CD4-positive, alpha-beta T cell treated with Interleukin-17A for 4 hours (primary cell): ENCODE measurements around the gene ZC4H2.
"Not testable (repeated sequence)": the region's sequence is repeated elsewhere in the genome, so short reads cannot be mapped to it uniquely, and the experiment has no call there.

Source experiments
- DNase-seq: peaks from one replicate; pipeline ENCODE4 v3.0.0-alpha.2; 2020; ENCODE audit warnings: mixed read lengths

Gene ZC4H2, protein sequence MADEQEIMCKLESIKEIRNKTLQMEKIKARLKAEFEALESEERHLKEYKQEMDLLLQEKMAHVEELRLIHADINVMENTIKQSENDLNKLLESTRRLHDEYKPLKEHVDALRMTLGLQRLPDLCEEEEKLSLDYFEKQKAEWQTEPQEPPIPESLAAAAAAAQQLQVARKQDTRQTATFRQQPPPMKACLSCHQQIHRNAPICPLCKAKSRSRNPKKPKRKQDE

DNA sequence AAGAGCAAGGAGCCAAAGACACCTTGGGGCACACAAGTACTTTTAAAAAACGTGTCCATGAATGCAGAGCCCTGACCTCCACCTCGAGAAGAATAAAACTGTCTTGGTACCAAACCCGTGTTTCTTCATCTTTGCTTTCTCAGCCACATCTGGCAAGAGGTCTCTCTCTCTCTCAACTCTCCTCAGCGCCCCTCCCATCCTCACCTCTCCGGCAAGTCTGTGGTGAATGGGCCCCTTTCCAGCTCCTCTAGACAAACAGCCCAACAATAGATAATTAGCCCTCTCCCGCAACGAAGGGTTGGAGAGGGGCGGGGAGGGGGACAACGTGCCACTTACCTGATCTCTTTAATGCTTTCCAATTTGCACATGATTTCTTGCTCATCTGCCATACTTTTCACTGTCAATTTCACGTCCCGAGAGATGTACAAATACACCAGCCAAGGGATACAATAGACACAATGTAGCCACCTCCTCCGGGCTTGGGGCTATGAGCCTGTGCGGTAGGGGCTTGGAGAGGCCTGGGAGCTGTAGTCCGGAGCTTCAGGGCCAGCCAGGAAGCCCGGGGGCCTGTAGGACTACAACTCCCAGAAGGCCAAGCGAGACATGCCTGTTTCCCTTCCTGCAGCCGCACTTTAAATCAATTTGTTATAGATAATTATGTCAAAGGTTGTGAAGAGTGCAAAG lies at the start of gene ZC4H2:
Gene ZC4H2, minus strand, starts transcription at position 462 of the 684 bp plus-strand sequence. Its CDS starts 73 bp downstream, at position 389.
- DNase-seq = peak; percentile 75

DNA sequence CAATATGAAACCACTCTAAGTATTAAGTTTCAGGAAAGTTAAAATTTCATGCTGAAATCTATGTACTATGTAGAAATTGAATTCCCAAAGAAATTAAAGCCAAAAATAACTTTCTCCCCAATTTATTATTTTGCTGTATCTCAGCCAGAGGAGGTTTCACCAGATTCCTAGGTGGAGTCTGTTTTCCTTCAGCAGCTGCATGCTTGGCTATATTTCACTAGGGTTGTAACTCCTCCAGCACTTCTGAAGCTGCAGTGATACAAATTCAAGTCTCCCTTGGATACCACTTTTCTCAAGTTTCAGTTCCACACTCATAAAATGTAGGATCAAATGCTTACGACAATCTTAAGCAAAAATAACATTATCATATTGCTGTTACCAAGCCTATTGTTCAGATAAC lies 41.2 kb upstream of the ZC4H2 start:
- no peak for DNase-seq

DNA sequence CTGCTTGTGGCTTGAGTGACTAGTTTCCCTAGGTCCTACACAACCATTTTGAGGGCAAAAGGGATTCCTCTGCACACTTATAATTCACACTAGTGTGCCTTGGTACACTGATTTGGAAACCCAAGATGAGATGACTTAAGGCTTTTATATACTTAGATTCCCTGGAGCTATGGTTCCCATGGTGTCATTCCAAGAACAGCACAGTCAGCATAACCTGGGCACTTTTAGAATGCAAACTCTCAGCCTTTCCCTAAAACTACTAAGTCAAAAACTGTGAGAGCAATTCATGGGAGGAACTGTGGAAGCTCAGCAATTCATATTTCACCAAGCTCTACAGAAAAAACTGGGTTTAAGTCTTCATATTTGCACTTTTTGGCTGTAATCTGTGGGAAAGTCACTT lies 38.0 kb upstream of the ZC4H2 start:
- DNase-seq = no peak

DNA sequence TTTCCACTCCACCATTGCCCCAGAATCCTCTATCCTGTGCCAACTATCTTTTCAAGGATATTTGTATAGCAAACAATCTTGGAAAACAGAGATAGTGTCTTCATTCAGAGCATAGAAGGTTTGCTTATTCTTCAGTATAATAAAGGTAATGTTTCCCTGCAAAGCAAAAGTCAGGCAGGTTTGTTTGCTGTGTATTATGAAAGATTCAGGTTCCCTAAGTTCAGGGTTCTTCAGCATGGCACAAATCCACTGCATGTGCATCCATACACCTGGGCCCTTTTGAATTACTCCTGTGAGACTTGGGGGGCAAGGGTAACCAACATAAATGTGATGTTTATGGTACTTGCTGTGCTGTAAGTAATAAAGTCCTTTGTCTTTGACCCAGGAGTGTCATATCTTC lies 33.2 kb upstream of the ZC4H2 start:
- no peak for DNase-seq

DNA sequence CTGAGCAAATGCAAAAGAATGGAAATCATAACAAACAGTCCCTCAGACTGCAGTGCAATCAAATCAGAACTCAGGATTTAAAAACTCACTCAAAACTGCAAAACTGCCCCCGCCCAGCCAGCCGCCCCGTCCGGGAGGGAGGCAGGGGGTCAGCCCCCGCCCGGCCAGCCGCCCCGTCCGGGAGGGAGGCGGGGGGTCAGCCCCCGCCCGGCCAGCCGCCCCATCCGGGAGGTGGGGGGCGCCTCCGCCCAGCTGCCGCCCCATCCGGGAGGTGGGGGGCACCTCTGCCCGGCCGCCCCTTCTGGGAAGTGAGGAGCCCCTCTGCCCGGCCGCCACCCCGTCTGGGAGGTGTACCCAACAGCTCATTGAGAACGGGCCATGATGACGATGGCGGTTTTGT lies 26.0 kb upstream of the ZC4H2 start:
- DNase-seq = not testable (repeated sequence)

DNA sequence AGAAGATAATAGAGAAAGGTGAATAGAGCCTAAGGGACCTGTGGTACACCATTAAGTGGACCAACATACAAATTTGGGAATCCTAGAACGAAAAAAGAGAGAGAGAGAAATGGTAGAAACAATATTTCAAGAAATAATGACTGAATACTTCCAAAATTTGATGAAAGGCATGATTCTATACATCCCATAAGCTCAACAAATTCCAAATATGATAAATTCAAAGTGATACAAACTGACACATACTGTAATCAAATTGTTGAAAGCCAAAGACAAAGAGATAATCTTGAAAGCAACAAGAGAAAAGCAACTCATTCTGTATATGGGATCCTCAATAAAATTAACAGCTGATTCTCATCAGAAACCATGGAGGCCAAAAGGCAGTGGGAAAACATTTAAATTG lies 20.6 kb upstream of the ZC4H2 start:
- no peak for DNase-seq

DNA sequence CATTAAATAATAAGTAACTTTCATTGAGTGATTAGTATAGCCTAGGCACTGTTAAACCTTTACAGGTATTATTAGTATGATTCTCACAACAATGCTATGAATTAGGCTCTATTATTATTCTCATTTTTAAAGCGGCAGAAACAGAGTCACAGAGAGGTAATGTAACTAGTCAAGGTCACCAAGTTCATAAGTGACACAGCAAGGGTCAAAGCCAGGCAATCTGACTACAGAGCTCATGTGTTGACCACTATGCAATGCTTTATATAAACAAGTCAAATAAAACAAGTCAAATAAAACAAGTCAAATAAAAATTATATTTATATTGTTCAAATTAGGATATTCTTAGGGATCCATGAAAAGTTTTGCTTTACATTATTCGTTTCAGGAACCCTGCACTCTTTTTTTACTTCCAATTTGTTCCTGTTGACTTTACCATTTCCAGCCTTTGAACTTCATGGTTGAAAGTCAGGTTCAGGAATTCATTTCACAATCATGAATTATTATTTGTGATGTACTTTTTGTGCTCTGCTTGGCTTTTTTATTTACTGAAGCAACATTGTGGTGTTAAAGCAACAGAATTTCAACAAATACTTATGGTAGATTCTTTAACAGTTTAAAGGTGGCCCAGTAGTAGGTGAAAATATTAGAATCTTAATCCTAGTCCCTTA lies 18.0 kb upstream of the ZC4H2 start:
- DNase-seq = no peak

DNA sequence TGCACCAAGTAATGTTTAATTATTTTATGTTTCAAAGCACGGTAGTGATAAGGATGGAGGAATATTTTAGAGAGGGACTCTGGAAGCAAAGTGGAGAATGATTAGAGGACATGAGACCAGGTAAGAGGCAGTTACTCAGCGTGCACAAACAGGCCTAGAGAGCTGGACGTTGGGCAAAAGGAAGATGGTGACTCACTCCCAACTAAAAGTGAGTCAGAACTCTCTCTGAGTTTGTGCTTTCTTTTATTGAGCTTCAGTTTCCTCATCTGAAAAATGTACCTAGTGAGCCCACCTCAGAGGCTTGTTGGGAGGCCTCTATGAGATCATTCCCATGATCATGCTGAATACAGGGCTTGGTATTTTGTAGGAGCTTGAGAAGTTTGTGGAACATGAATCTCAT lies 1.6 kb upstream of the ZC4H2 start:
- DNase-seq = no peak

DNA sequence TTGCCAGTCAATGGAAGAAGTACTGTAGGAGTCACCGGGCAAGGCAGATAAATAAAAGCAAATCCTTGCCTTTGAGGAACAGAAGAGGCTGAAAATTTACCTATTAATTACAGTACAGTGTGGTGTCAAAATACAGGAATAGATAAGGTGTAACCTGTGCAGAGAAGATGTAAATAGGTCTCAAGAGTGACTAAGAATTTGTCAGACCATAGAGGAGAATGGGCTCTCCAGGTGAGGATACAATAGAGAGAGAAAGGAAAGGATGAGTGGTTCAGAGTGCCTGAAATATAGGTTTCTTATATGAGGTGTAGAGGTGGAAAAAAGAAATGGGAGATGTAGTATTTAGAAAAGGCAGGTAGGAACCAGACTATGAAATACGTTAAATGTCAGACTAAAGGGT lies 801 bp upstream of the ZC4H2 start:
- DNase-seq = no peak

DNA sequence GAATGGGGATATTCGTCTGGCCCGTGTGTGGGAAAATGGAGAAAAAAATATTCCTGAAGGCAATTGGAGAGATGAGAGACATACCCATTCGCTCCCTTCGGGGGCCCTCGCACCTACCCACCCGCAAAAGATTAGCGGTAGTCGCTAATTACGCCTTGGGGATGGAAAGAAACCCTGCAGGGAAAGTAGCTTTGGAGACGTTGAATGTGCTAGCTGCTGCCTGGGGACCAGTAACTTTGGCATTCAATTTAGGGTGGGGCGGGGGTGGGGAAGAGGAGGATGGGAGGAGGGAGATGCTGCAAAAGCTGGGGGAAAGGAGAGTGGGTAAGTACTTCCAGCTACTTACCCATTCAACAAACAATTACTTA lies 407 bp upstream of the ZC4H2 start:
- DNase-seq = no peak

DNA sequence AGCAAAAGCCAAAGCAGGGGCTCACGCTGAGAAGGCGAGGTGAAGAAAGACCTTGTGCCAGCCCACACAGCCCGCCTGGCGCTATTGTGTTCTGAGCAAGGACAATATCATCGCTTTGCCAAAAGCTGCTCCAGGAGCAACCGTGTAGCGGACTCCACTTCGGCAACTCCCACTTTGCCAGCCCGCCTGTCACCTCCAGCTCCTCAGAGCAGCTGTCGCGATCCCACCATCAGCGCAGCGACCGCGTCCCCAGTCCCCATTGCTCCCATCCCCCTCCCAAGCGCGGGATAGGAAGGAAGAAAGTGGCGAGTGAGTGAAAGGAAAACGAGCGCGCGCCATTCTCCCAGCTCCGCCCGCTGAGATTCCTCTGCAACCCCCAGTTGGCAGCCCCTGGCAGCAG lies 759 bp downstream of the ZC4H2 start:
- peak; percentile 23 for DNase-seq

DNA sequence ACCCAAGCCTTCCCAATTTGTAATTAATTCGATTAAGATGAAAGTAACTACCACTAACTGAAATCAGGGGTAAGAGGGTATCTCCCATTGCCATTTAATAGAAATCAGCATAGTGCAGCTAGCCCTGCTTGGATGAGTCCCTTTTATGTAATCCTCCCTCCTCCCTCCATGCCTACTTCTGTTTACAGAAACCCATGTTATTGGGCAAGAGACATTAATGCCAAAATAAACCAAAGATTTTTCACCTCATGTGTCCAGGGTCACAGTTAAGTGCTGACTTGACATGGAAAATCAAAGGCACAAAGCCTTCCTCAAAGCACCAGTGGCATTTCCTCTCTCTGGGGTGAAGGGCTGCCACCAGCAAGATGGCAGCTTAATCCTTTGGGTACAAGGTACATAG lies 50.8 kb downstream of the ZC4H2 start:
- no peak for DNase-seq

DNA sequence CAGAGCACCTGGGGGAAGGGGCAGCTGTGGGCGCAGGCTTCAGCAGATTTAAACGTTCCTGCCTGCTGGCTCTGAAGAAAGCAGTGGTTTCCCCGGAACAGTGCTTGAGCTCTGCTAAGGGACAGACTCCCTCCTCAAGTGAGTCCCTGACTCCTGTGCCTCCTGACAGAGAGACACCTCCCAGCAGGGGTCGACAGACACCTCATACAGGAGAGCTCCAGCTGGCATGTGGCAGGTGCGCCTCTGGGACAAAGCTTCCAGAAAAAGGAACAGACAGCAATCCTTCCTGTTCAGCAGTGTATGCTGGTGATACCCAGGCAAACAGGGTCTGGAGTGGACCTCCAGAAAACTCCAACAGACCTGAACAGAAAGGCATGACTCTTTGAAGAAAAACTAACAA lies 68.1 kb downstream of the ZC4H2 start:
- no peak for DNase-seq

DNA sequence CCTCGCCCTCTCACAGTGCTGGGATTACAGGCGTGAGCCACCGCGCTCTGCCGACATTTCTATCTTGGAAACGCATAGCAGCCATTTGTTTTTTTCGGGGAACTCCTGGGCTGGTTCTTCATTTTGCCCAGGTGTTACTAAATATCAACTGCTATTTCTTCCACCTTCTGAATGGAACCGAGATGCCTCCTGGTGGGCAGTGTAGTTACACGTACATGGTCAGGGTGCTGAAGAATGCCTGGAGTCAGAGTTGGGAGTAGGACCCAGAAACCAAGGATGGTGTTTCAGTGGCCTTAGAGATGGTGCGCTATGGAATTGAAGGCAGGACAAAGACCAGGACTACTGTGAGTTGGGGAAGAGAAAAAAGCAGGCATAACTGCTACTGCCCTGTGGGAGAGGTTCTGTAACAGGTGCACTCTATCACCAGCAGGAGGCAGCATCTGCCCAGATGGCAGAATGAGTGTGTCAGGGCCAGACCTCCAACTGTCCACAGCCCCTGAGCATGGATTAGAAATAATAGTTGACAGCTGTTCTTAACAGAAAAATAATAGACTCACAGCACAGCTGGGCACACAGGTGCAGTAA lies 81.7 kb downstream of the ZC4H2 start:
- peak; percentile 42 for DNase-seq

DNA sequence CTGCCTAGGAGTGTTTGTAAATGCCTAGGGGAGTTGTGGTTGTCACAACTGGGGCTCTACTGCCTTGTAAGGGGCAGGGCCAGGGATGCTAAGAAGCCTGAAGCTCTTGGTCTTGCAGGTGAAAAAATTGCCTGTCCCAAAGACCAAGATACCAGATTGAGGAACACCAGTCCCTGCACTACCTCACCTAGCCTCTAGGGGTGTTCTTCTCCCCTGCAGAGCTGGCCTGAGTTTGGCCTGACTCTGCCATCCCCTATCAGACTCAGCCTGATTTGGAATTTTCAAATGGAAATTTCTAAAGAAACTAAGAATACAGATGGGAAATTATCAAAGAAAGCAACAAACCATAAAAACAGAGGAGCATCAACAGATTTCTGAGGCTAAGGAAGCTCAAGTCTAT lies 90.4 kb downstream of the ZC4H2 start:
- DNase-seq = no peak

DNA sequence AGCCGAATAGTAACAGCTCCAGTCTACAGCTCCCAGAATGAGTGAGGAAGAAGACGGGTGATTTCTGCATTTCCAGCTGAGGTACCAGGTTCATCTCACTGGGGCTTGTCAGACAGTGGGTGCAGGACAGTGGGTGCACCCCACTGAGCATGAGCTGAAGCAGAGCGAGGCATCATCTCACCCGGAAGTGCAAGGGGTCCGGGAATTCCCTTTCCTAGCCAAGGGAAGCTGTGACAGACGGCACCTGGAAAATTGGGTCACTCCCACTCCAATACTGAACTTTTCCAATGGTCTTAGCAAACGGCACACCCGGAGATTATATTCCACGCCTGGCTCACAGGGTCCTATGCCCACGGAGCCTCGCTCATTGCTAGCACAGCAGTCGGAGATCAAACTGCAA lies 97.5 kb downstream of the ZC4H2 start:
- not testable (repeated sequence) for DNase-seq

DNA sequence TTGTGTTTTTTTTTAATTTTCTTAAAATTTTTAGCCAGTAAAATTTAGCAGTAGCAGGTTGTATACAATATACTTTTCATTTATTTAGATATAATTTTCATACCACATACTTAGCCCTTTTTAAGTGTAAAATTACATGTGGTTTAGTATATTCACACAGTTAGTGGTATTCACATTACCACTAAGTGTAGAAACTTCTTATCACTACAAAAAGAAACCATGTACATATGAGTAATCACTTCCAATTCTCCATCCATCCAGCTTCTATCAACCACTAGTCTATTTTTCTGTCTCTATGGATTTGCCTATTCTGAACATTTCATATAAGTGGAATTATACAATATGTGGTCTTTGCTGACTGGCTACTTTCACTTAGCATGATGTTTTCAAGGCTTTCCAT lies 109.0 kb downstream of the ZC4H2 start:
- no peak for DNase-seq
